ENCODE results near the gene AMOTL1. TPM values are rescaled to one million over a fixed set of nuclear protein-coding genes. Genes with fewer than 3 reads are reported as not detected.

Gene AMOTL1
- total RNA-seq, 3 donors from 2014 or later = 6.5 to 94.7 (median 11.3) TPM

- no peak for TF ChIP-seq CTCF (IDR thresholded peaks at IDR 0.05)
- no peaks in the 10 kb centered on the region for H3K36me3 ChIP-seq (ENCODE audit: low read depth)
- no peaks in the 10 kb centered on the region for H3K4me1 ChIP-seq (ENCODE audit: low read depth)
- ATAC-seq = no peak
- intact Hi-C loops (cut with DNase I, micrococcal nuclease) = no loop called here
- DNase-seq = no peak
- no peak overlapping the region for H3K4me3 ChIP-seq
- H3K9me3 ChIP-seq = no peaks in the 10 kb centered on the region
Measured at GRCh38 chr11:94866936-94867795, 99.0 kb downstream of the AMOTL1 start.

GRCh38 chr11:94868468-94868867, 100.3 kb downstream of the AMOTL1 start:
- TF ChIP-seq CTCF (IDR thresholded peaks at IDR 0.05) = no peak
- DNase-seq (no peak), ATAC-seq (no peak)
- intact Hi-C loops (cut with DNase I, micrococcal nuclease) = no loop called here
- H3K4me1 ChIP-seq (ENCODE audit: low read depth) = no peaks in the 10 kb centered on the region
- no peak overlapping the region for H3K4me3 ChIP-seq
- H3K36me3 ChIP-seq (ENCODE audit: low read depth) = no peaks in the 10 kb centered on the region
- H3K9me3 ChIP-seq = no peaks in the 10 kb centered on the region

- DNase-seq (no peak), ATAC-seq (no peak)
- no peak for TF ChIP-seq CTCF (IDR thresholded peaks at IDR 0.05)
- Histone ChIP-seq H3K36me3 (ENCODE audit: low read depth) (no peaks in the 10 kb centered on the region), H3K4me3 (no peak overlapping the region), H3K9me3 (no peaks in the 10 kb centered on the region), H3K4me1 (ENCODE audit: low read depth) (no peaks in the 10 kb centered on the region)
- intact Hi-C loops (cut with DNase I, micrococcal nuclease) = no loop called here
Measured at GRCh38 chr11:94869186-94869585, 101.0 kb downstream of the AMOTL1 start.

GRCh38 chr11:94870422-94870821, 102.3 kb downstream of the AMOTL1 start:
- no peaks in the 10 kb centered on the region for H3K36me3 ChIP-seq (ENCODE audit: low read depth)
- no peak for ATAC-seq

GRCh38 chr11:94871491-94872185, 103.5 kb downstream of the AMOTL1 start:
- ATAC-seq (no peak), DNase-seq (no peak)
- H3K36me3 ChIP-seq (ENCODE audit: low read depth) = no peaks in the 10 kb centered on the region
- H3K4me1 ChIP-seq (ENCODE audit: low read depth) = no peaks in the 10 kb centered on the region
- H3K4me3 ChIP-seq = no peak overlapping the region
- intact Hi-C loops (cut with DNase I, micrococcal nuclease) = no loop called here
- no peaks in the 10 kb centered on the region for H3K9me3 ChIP-seq
- no peak for TF ChIP-seq CTCF (IDR thresholded peaks at IDR 0.05)

More at GRCh38 chr11:94870422-94870821, 102.3 kb downstream of the AMOTL1 start:
- intact Hi-C loops (cut with DNase I, micrococcal nuclease) = no loop called here
- TF ChIP-seq CTCF (IDR thresholded peaks at IDR 0.05) = no peak
- DNase-seq = no peak
- Histone ChIP-seq H3K4me3 (no peak overlapping the region), H3K4me1 (ENCODE audit: low read depth) (no peaks in the 10 kb centered on the region), H3K9me3 (no peaks in the 10 kb centered on the region)
